IMR-90 (cell line): Measurements from ENCODE around the gene PIPOX.

Experiments used
- BHLHE40 ChIP-seq: fragments of 150-350 bp; IDR thresholded peaks from 2 replicates; pipeline ENCODE4 v1.6.1; 2016; ENCODE audit warnings: mild to moderate bottlenecking, low read depth, low read length
- CEBPB ChIP-seq: IDR thresholded peaks from 2 replicates; pipeline ENCODE4 v1.6.1; 2012; ENCODE audit warnings: low read depth, low read length, improper control_type of control experiment
- CTCF ChIP-seq: conservative IDR thresholded peaks from 2 replicates; pipeline ENCODE4 v1.5.1; 2012; ENCODE audit warnings: mild to moderate bottlenecking, low read depth, low read length, improper control_type of control experiment
- FOS ChIP-seq: fragments of 150-350 bp; IDR thresholded peaks from 2 replicates; pipeline ENCODE4 v1.6.1; 2016; ENCODE audit warnings: low read depth, low read length
- MAFK ChIP-seq: IDR thresholded peaks from 2 replicates; pipeline ENCODE4 v1.6.1; 2012; ENCODE audit warnings: low read depth, low read length, improper control_type of control experiment
- MAZ ChIP-seq: IDR thresholded peaks from 2 replicates; pipeline ENCODE4 v1.6.1; 2012; ENCODE audit warnings: low read depth, mild to moderate bottlenecking, low read length, improper control_type of control experiment, moderate library complexity, borderline replicate concordance
- MXI1 ChIP-seq: IDR thresholded peaks from 2 replicates; pipeline ENCODE4 v1.6.1; 2012; ENCODE audit warnings: low read depth, mild to moderate bottlenecking, low read length, moderate library complexity, borderline replicate concordance
- POLR2A ChIP-seq: IDR thresholded peaks from 2 replicates; pipeline ENCODE4 v1.6.1; 2012; ENCODE audit warnings: mild to moderate bottlenecking, low read depth, low read length
- RAD21 ChIP-seq: IDR thresholded peaks from 2 replicates; pipeline ENCODE4 v1.6.1; 2012; ENCODE audit warnings: low read length, improper control_type of control experiment
- RCOR1 ChIP-seq: IDR thresholded peaks from 2 replicates; pipeline ENCODE4 v1.6.1; 2012; ENCODE audit warnings: mild to moderate bottlenecking, low read length, improper control_type of control experiment; ENCODE audit not compliant: insufficient replicate concordance
- RFX5 ChIP-seq: IDR thresholded peaks from 2 replicates; pipeline ENCODE4 v1.8.0; 2012; ENCODE audit warnings: low read depth, mild to moderate bottlenecking, low read length, moderate library complexity
- SMC3 ChIP-seq: fragments of 150-350 bp; IDR thresholded peaks from 2 replicates; pipeline ENCODE4 v1.6.1; 2016; ENCODE audit warnings: low read depth, mild to moderate bottlenecking, antibody characterized with exemption, low read length, moderate library complexity
- USF2 ChIP-seq: fragments of 150-350 bp; IDR thresholded peaks from 2 replicates; pipeline ENCODE4 v1.6.1; 2017; ENCODE audit warnings: mild to moderate bottlenecking, antibody characterized with exemption, low read length, low read depth
- TF ChIP-seq, protein P1 (sequence below): fragments of 150-350 bp; IDR thresholded peaks from 2 replicates; pipeline ENCODE4 v1.6.1; 2016; ENCODE audit warnings: low read depth, mild to moderate bottlenecking, low read length, moderate library complexity, borderline replicate concordance

- TF ChIP-seq CTCF = no peak
- no peak for TF ChIP-seq POLR2A
- no peak for TF ChIP-seq FOS
- TF ChIP-seq USF2 = no peak
- TF ChIP-seq CEBPB = no peak
- TF ChIP-seq RFX5 = no peak
- TF ChIP-seq, protein P1, sequence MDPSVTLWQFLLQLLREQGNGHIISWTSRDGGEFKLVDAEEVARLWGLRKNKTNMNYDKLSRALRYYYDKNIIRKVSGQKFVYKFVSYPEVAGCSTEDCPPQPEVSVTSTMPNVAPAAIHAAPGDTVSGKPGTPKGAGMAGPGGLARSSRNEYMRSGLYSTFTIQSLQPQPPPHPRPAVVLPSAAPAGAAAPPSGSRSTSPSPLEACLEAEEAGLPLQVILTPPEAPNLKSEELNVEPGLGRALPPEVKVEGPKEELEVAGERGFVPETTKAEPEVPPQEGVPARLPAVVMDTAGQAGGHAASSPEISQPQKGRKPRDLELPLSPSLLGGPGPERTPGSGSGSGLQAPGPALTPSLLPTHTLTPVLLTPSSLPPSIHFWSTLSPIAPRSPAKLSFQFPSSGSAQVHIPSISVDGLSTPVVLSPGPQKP = no peak
- no peak for TF ChIP-seq RCOR1
- TF ChIP-seq BHLHE40 = no peak
- no peak for TF ChIP-seq RAD21
- no peak for TF ChIP-seq SMC3
- TF ChIP-seq MXI1 = no peak
- TF ChIP-seq MAZ = no peak
- no peak for TF ChIP-seq MAFK
These were observed 52.5 kb downstream of the PIPOX start for GRCh38 chr17:29095439-29095838.
